Activated CD4-positive, alpha-beta T cell treated with anti-CD3 and anti-CD28 coated beads, Interleukin-2, Interleukin-6, amounts not matched to agents 100 ng/mL and 50 ng/mL, durations not matched to agents 16 hours and 8 hours (primary cell): ENCODE data around the gene PRKD2.

Experiments used
- DNase-seq: peaks from one replicate; pipeline ENCODE4 v3.0.0-alpha.2; 2020

Gene PRKD2

DNA sequence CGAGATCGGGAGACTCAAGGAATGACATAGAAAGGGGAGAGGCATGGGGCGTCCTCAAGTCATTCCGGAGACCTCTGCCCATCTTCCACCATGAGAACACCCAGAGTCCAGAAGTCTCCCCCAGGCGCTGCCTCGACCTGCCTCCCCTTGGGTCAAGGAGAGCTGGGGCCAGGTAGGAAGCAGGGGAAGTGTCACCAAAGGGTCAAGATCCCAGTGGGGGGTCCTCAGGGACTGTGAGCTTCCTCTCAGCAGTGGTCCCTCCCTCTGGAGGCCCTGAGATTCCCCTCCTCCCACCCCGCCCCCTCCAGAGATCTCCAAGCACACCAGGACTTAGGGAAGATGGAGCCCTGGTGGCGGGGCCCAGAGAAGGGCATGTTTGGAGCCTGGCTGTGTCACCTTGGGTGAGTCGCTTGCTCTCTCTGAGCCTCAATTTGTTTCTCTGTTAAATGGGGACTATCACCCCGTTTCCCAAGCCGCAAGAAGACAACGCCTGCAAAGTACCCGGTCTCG lies 56.9 kb downstream of the PRKD2 start:
- no peak for DNase-seq

DNA sequence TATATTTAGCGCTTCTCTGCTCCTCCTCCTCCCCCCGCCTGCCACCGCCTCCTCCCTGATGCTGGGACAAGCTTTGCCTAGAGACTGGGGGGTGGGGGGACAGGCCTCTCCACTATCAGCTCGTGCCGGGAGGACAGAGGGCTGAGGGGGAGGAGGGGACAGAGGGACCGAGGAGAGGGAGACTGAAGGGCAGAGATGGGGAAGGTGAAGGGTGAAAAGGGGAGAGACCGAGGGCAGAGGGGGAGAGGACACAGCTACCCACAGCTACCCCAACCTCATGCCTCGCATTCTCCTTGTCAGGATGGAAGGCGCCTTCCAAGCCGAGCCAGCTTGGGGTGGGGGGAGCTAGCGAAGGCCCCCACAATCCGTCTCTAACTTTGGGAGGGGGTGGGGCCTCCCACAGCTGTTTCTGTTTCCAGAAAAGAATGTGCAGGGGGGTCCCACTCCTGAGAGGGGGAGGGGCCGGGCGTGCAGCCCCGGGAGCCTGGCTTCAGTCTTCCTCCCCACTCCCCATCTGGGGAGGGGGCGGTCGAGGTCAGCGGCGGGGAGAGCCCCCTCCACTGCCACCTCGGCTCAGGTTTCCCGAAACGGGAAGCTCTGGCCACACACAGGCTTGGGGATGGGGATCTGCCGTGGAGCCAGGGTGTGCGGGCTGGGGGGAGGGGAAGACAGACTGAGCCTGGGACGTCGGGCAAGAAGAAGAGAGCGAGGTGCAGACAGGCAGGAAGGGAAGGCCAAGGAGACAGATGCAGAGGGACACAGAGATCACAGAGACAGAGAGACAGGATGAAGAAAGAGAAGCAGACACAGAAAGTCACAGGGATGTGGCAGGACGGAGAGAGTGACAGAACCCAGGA lies 57.5 kb downstream of the PRKD2 start:
- no peak for DNase-seq

DNA sequence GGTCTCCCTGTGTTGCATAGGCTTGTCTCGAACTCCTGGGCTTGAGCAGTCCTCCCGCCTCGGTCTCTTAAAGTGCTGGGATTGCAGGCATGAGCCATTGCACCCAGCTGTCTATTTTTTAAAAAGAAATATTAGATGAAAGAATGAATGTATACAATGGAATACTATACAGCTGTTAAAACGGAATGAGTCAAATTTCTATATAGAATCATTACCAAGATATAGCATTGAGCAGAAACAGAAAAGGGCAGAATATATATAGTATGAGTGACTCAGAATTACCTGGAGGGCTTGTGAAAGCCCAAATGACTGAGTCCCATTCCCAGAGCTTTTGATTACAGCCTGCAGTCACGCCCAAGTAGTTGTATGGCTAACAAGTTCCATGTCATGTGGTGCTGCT lies 60.4 kb downstream of the PRKD2 start:
- no peak for DNase-seq

DNA sequence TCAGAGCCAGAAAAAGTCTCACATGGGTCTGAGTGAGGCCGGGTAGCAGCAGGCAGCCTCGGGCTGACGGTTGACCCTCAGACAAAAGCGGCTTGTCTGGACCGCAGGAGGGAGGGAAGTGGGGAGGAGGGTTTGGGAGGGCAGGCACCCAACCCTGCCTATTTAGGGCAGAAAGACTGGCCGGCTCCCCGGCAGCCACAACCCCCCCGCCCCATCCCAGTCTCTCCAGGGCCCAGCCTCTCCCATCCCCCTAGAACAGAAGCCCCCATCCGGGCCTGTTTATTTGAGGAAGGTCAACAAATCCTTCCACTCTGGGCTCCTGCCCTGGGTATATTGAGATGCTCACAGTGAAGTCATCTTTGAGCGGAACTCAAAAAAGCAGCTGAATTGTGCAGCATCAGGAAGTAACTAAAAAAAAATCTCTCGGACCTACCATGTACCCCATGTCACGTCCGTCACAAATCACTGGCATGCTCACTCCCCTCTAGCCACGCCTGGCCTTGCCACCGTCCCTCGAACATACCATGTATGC lies 62.2 kb downstream of the PRKD2 start:
- DNase-seq = no peak

DNA sequence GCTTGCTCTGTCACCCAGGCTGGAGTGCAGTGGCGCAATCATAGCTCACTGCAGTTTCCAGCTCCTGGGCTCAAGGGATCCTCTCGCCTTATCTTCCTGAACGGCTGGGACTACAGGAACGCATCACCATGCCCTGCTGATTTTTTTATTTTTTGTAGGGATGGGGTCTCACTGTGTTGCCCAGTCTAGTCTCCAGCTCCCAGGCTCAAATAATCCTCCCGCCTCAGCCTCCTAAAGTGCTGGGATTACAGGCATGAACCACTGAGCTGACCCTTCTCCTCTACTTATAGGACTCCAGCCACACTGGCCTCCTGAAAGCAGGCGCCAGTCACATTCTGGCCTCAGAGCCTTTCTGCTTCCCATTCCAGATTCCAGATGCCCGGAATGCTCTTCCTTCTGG lies 66.5 kb downstream of the PRKD2 start:
- no peak for DNase-seq

DNA sequence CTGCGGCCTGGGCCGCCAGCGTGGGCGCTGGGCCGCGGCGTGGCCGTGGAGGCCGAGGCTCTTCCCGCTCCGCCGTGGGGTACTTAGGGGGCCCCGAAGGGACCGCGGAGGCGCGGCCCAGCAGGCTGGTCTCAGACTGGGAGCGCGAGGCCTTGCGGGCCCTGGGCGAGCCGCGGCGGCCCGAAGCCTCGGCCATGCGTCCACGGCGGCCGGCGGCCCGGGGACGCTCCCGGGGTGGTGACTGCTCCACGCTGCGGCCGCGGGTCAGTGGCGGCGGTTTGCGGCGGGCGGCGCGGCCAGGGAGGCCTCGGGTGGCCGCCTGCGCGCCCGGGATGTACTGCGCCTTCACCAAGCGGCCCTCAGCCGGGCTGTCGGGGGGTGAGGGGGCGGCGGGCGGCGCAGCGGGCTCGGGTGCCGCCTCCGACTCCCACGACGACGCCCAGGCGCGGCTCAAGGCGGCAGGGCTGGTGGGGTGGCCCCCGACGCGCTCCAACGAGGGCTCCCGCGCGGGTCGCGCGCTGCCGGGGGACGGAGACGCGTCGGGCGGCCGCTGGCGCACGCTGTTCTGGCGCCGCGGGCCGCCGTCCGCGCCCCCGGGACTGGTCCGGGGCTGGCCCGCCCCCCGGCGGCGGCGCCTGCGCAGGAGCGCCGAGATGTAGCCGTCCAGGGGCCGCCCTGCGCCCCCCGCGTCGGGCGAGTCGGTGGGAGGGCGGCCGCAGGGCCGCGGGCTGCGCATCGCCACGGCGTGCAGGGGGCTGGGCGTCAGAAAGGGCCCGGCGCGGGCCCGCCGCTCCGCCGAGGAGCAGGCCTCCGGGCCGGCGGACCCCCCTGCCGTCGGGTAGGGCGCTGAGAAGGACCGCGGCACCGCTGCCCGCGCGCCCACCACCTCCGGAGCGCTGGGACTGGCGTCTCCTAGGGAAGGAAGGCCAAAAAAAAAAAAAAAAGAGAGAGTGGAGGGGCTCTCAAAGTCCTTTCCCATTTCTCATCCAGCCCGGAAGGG lies 67.7 kb downstream of the PRKD2 start:
- no peak for DNase-seq

DNA sequence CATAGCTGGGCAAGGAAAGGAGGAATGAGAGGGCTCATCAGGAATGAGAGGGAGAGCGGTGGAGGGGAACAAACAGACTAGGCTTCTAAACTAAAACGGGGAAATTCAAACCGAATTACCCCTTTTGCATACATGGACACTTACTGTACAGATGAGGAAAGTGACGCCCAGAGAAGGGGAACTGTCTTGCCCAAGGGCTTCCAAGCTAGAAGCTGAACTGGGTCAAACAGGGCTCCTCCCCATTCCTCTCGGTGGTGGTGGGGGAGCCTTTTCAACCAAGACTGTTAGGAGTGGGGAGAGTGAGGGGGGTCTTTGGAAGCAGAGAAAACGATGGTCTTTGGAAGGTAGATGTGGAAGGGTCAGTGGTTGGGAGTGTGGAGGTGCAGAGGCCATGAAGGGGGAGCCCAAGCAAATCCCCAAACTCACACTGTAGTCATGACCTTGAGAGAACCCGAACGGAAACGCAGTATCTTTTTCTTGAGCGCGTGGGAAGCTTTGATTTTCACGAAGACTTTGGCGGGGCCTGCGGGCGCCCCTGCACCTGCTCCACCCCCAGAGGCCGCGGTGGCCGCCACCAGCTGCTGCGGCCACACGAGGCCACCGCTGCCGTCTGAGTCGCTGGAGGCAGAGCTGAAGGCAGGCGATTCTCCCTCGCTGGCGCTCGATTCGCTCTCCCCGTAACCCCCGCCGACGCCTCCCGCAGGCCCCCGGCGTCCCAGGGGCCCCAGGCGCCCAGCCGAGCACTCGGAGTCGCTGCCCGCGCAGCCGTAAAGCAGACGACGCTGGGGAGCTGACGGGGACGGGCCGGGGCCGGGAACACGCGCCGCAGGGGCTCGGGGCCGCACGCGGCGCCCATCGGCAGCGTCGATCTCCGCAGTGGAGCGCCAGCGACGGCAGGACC lies 68.6 kb downstream of the PRKD2 start:
- no peak for DNase-seq

DNA sequence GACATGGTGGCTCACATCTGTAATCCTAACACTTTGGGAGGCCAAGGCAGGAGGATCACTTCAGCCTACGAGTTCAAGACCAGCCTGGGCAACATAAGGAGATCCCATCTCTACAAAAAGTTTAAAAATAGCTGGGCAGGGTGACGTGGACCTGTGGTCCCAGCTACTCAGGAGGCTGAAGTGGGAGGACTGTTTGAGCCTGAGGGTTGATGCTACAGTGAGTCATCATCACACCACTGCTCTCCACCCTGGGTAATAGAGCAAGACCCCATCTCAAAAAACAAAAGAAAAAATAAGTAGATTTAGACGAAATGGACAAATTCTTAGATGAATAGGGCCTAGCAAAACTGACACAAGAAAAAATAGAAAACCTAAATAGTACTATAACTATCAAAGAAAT lies 70.5 kb downstream of the PRKD2 start:
- DNase-seq = no peak

DNA sequence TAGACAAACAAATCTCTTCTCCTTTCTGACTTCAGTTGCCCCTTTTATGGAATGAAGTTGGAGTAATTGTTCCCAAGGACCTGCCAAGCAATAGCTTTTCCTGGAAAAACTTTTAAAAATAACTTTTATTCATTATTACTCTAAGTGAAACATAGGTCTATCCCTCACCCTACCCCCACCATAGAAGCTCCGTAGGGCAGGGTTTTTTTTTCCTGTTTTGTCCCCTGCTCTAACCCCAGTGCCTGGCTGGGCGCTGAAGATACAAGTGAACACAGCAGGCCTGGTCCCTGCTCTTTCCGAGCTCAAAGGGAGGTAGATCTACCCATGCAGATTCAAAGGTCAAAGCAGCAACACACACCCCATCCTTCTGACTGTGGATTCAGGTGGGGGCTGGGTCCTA lies 72.2 kb downstream of the PRKD2 start:
- DNase-seq = no peak

DNA sequence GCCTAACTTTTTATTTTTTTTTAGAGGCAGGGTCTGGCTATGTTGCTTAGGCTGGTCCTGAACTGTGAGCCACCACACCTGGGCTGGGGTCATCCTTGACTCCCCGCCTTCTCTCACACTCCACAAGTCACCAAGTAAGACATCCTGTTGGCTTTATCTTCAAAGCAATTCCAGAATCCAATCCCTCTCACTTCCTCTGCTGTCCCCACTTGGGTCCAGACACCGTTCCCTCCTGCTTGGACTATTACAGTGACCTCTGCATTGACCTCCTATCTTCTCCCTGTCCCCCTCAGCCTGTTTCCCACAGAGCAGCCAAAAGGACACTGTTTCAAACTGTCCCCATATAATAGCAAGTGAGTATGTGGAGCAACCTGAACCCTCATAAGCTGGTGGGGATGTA lies 76.3 kb downstream of the PRKD2 start:
- no peak for DNase-seq

DNA sequence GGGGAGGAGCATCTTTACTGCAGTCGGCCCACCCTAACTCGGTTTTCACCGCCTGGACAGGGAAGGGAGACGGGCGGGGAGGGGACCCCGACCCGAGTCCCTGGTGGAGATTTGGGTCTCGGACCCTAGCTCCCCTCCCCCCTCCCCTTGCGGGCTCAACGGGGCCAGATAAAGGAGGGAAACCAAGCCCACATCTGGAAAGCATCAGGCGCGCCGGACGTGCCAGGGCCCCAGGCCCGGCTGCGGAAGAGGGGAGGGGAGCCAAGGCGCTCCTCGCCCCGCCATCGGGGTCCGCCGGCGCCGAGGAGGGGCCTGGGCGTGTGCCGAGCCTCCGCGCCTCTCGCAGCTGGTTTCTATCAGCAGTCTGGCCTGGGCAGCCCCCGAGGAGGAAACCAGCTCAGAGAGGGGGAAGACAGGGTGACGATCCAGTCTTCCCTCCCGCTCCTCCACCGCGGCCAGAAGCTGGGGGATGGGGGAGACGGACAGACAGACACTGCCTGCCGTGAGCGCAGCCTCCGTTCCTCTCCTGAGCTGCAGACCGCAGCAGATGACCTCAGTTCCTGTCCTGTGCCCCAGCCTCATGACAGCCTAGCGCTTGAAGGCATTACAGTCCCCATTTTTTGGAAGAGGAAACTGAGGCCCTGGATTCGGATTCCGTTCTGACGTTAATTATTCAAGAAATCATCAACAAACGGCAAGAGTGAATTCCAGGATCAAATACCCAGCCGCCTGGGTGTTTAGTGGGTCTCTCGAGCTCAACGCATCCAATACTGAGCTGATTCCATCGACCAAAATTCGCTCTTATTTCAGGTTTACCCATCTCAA lies 77.3 kb downstream of the PRKD2 start:
- DNase-seq = peak; percentile 34

DNA sequence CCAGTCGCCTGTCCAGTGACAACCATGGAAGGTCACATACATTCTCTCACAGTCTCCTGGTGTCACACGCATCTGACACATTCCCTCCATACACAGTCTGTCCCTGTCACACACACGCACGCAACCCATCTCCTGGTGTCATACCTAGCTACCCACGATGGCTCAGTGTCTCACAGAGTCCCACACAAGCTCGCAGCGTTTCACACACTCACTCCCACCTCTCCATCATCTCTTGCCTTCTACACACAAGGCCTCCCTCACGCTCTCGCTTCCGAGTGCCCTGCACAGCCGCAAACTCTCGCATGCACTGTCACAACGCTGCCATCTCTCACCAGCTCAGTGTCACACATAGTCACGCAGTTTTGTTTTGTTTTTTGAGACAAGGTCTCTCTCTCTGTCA lies 79.7 kb downstream of the PRKD2 start:
- no peak for DNase-seq

DNA sequence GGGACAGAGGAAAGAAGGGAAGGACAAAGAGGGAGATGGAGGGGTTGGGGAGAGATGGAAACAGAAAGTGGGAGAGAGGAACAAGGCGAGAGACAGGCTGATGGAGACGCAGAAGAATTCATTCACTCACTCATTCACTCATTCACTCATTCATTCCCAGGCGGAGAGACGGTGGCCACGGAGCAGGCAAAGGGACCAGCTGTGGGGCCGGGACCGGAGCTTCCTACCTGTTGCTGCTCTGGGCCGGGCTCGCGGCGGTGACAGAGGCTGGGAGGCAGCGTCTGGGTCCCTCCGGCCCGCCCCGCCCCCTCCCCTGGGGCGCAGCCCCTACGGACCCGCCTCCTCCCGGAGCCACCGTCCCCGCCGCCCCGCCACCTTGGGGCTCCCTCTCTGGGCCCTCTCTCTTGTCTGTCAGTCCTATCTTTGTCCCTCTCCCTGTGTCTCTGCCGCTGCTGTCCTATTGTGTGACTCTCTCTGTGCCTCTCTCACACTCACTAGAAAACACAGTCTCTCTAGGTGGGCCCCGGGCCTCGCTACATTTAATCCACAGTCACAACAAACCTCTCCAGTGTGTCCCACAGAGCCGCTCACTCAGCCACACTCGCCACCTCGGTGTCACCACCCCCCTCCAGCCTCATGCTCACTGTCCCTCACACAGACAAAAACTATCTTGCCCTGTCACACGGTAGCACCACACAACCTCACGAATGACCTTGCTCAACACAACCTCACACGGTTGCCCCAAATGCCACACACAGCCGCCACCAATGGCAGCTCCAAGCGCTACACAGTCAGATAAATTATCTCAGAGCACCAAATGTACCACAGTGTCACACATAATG lies 80.8 kb downstream of the PRKD2 start, which contains the start of gene GNG8:
Gene GNG8, minus strand, starts transcription at position 283 of the 842 bp plus-strand sequence. CDS start 1,520 bp downstream, outside the sequence.
- no peak for DNase-seq

DNA sequence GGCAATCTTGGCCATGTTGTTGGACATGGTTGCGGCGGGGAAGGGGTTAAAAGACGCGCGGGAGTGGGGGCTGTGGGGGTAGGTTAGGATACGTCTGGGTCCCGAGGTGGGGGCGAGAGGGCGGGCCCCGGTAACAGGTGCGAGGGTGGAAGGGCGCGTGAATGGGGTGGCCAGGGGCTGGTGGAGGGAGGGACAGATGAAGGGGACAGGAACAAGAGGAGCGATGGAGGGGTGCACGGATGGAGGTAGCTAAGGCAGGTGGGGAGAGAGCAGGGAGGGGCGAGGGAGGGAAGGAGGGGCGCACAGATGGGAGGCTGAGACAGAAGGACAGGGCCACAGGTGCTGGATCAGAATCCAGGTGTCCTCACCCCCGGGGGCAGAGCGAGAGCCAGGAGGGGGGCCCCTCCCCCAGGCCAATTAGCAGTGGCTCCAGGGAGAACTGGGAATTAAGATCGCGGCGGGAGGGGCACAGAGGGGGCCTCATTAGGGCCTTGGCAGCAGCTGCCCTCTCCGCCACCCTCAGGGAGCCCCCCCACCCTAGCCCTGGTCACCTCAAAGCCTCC lies 82.2 kb downstream of the PRKD2 start:
- no peak for DNase-seq

DNA sequence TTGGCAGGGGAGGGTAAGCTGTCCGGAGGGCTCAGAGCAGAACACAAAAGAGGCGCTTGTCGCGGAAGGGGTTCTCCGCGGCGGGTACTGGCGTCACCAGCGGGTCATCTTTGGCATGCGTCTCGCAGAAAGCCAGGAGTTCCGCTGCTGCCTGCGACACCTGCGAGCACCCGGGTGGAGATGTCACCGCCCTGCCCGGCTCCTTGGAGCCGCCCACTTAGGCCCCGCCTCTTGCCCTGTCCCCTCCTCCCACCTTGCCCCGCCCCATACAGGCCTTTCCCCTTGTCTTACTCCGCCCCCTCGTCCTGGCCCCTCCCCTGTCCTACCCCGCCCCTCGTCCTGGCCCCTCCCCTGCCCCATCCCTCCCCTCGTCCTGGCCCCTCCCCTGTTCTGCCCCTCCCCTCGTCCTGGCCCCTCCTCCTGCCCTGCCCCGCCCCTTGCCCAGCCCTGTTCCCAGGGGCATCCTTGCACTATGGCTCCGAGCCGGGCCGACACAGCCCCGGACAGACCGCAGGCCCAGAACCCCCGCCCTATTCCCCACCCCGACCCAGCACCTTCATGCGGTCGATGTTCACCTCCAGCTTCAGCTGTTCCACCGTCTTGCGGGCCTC lies 82.8 kb downstream of the PRKD2 start:
- peak; percentile 96 for DNase-seq

DNA sequence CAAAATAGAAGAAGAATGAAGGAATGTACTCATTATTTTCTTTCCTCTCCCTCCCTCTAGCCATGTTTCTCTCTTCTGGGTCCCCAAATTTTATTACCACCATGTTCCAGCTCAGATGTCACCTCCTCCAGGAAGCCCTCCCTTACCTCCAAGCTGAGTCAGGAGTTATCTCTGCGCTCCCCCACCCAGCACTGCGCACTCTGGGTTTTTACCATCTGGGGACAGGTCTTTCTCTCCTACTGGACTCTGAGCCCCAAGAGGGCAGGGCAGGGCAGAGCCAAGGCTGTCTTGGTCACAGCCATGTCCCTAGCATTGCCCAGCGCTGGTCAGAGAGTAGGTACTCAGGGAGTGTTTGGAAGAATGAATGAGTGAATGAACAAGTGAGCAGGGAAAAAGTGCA lies 83.8 kb downstream of the PRKD2 start:
- DNase-seq = no peak

DNA sequence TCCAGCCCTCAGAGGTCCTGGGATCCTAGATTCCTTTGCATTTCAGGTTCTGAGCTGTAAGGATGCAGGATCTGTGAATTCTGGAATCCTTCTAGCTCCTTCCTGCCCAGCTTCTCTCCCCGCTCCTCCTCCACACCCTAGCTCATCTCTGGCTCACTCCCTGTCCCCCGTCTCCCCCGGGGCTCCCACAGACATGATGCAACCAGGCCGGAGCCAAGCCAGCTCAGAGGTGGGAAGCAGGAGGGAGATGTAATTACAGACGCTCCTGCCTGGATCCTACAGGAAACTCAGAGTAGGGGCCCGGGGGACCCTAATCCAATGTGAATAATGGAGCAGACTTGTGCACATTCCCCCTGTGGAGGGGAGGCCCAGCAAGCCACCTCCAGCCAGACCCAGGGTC lies 85.4 kb downstream of the PRKD2 start:
- no peak for DNase-seq

DNA sequence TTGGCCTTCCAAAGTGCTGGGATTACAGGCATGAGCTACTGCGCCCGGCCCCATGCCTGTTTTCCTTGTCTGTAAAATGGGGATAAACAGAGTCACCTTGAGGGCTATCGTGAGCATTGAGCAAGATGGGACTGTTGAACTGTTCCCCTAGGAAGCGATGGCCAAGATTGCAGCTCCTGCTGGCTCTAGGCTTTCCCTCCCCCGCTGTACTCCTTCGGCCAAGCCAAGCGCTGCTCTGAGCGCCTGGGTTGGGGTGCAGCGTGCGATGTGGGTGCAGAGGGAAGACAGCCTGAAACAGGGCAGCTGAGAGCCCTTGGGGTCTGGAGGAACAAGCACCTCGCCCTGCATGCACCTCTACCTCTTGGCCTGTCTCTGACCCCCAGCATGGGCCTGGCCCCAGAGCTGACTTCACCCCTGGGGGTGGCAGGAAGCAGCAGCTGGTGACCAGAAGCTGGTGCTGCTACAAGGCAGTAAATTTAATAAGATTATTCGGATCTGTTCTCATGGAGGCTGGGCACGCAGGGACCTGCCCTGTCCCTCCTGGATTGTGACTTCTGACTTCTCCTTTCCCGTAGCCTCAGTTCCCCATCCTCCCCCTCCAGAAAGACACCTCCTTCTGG lies 86.2 kb downstream of the PRKD2 start:
- no peak for DNase-seq

DNA sequence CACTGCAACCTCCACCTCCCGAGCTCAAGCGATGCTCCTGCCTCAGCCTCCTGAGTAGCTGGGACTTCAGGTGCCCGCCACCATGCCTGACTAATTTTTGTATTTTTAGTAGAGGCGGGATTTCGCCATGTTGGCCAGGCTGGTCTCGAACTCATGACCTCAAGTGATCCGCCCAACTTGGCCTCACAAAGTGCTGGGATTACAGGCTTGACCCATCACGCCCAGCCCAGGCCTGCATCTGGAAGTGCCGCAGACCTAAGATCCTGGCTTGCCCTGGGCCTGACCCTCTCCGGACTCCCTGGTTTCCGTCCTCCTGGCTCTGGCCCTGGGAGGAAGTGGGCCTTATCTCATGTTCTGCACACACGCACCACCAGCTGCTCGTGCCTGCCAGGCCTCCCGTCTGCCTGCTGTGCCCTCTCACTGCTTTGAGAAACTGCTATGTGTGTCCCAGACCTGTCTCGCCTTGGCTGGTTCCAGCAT lies 87.3 kb downstream of the PRKD2 start:
- no peak for DNase-seq
